Measurements from ENCODE around the gene IMMP1L.

The IMMP1L gene

DNA sequence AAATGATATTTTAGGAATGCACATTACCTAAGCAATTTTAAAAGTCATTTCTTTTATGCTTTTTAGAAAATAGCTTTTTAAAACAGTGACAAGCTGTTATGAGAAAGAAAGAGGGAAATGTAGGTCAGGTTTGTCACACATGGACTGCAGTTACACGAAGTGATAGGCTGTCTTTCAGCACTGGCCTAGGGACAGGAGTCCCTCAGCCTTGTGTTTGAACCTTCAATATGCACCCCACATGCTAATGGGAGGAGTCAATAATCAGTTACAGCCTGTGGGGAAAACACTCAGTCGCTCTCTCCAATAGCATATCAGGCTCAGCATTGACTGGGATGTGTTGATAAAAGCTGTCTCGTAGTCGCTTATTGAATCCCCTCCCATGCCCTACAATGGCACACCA lies 94.0 kb downstream of the IMMP1L start:
- no peak for DNase-seq (ENCODE audit: insufficient read length, low spot score)
- TF ChIP-seq POLR2A (IDR thresholded peaks at IDR 0.05; ENCODE audit: low read depth, low read length) (no peak), SPI1 (IDR thresholded peaks at IDR 0.05; ENCODE audit: low read depth, low read length) (no peak), PAX5 (IDR thresholded peaks at IDR 0.05; ENCODE audit: insufficient read depth, low read length, severe bottlenecking) (no peak), POLR2AphosphoS5 (IDR thresholded peaks at IDR 0.05; ENCODE audit: low read depth, low read length) (no peak), TAF1 (IDR thresholded peaks at IDR 0.05; ENCODE audit: low read depth, low read length) (no peak), POU2F2 (IDR thresholded peaks at IDR 0.05; ENCODE audit: low read depth, low read length) (no peak)
- FAIRE-seq, result no peak

DNA sequence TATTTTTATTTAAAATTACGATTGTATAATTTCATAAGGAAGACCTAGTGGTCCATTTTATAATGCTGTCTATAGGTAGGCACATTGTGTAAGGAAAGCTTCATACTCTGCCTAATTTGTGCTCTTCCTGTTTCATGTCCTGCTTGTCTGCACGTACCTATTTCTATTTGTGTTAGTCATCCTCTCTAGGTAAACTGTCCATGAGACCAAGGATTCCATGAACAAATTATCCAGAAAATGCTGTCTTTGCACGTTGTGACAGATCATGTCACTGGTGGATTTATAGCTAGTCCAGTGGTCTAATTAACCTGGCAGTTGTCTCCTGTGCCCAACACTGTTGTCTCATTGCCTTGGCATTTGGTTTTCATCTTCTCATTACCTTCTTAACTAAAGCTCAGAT lies 95.1 kb downstream of the IMMP1L start:
- DNase-seq (ENCODE audit: insufficient read length, low spot score), result no peak
- TF ChIP-seq TAF1 (IDR thresholded peaks at IDR 0.05; ENCODE audit: low read depth, low read length), result no peak
- no peak for TF ChIP-seq SPI1 (IDR thresholded peaks at IDR 0.05; ENCODE audit: low read depth, low read length)
- no peak for TF ChIP-seq POLR2AphosphoS5 (IDR thresholded peaks at IDR 0.05; ENCODE audit: low read depth, low read length)
- no peak for TF ChIP-seq POU2F2 (IDR thresholded peaks at IDR 0.05; ENCODE audit: low read depth, low read length)
- TF ChIP-seq PAX5 (IDR thresholded peaks at IDR 0.05; ENCODE audit: insufficient read depth, low read length, severe bottlenecking), result no peak
- no peak for TF ChIP-seq POLR2A (IDR thresholded peaks at IDR 0.05; ENCODE audit: low read depth, low read length)
- FAIRE-seq, result no peak

DNA sequence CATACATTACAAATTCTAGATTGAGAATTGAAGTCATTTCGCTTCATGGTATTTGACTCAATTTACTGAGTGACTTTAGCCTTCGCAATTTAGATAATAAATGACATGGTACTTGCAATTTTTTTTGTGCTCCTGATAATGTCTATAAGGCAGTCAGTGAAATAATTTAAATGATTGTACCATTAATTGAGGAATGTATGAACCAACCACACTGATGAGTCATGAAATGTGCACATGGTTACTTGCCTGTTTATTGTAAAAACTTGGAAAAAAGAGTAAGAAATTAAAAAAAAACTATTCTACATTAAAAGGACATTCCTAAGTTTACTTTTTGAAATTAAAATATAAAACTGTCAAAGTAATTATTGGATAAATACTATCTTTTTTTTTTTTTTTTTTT lies 96.5 kb downstream of the IMMP1L start:
- no peak for FAIRE-seq
- TF ChIP-seq PAX5 (IDR thresholded peaks at IDR 0.05; ENCODE audit: insufficient read depth, low read length, severe bottlenecking) (no peak), POU2F2 (IDR thresholded peaks at IDR 0.05; ENCODE audit: low read depth, low read length) (no peak), POLR2AphosphoS5 (IDR thresholded peaks at IDR 0.05; ENCODE audit: low read depth, low read length) (no peak), TAF1 (IDR thresholded peaks at IDR 0.05; ENCODE audit: low read depth, low read length) (no peak), SPI1 (IDR thresholded peaks at IDR 0.05; ENCODE audit: low read depth, low read length) (no peak), POLR2A (IDR thresholded peaks at IDR 0.05; ENCODE audit: low read depth, low read length) (no peak)
- DNase-seq (ENCODE audit: insufficient read length, low spot score), result no peak

DNA sequence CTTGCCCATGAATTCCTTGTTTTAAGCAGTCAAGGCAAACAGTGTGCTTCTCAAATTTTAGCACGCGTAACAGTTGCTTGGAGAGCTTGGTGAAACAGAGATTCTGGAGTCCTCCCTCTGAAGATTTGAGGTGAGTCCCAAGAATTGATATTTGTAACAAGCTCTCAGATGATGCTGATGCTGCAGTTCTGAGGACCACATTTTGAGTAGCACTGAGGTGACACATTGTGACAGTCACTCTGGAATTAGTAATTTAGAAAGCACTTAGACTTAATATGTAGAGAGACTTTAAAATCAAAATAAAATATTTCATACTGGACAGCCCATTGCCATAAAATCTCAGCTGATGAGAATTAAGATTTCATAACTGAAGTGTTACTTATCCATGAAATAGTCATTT lies 101.2 kb downstream of the IMMP1L start:
- DNase-seq (ENCODE audit: insufficient read length, low spot score) (no peak), FAIRE-seq (no peak)
- TF ChIP-seq SPI1 (IDR thresholded peaks at IDR 0.05; ENCODE audit: low read depth, low read length), result no peak
- TF ChIP-seq POLR2AphosphoS5 (IDR thresholded peaks at IDR 0.05; ENCODE audit: low read depth, low read length), result no peak

DNA sequence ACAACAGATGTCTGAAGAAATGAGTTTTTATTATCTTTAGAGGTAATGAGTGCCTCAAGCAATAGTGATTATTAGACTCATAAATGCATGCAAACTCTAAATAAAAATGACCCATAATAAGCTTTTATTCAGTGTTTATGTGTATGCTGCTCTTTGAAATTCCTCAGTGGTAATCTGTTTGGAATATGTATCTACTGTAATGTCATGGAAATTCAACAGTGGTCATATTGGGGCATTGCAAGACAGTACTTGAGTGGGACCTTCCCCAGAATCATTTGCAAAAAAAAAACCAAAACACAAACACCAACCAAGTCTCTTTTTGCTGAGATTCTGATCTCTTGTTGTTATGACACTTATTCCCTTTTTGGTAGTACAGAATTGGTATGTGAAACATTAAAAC lies 104.8 kb downstream of the IMMP1L start:
- DNase-seq (ENCODE audit: insufficient read length, low spot score) (no peak), FAIRE-seq (no peak)
- TF ChIP-seq SPI1 (IDR thresholded peaks at IDR 0.05; ENCODE audit: low read depth, low read length), result no peak
- TF ChIP-seq POLR2A (IDR thresholded peaks at IDR 0.05; ENCODE audit: low read depth, low read length), result no peak
- no peak for TF ChIP-seq PAX5 (IDR thresholded peaks at IDR 0.05; ENCODE audit: insufficient read depth, low read length, severe bottlenecking)
- no peak for TF ChIP-seq POU2F2 (IDR thresholded peaks at IDR 0.05; ENCODE audit: low read depth, low read length)
- no peak for TF ChIP-seq TAF1 (IDR thresholded peaks at IDR 0.05; ENCODE audit: low read depth, low read length)
- no peak for TF ChIP-seq POLR2AphosphoS5 (IDR thresholded peaks at IDR 0.05; ENCODE audit: low read depth, low read length)

DNA sequence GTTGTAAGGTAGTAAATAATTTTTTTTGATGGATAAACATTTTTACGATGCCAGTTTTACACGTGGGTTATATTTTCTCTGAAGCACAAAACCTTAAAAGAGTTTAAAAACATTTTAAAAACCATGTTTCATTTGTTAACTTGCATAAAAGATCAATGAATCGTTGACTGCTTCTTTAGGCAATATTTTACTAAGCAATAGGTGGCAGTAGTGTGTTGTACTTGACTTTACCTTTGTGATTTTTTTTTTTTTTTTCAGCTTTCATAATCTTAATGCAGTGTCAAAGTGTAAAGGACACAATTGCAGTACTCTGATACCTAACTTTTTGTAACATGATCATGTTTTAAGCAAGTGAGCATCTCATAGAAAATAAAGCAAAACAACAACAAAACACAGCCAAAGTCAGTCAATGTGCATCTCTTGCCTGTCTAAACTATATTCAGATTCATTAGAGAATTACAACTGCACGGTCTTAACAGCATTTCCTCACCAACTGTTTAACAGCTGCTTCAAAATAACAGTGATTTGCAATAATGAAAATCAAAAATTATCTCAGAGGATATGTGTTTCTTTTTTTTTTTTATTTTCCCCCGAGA lies 112.1 kb downstream of the IMMP1L start:
- FAIRE-seq (peak; percentile 28), DNase-seq (ENCODE audit: insufficient read length, low spot score) (no peak)
- TF ChIP-seq POLR2A (IDR thresholded peaks at IDR 0.05; ENCODE audit: low read depth, low read length) (no peak), POU2F2 (IDR thresholded peaks at IDR 0.05; ENCODE audit: low read depth, low read length) (no peak), PAX5 (IDR thresholded peaks at IDR 0.05; ENCODE audit: insufficient read depth, low read length, severe bottlenecking) (no peak)

DNA sequence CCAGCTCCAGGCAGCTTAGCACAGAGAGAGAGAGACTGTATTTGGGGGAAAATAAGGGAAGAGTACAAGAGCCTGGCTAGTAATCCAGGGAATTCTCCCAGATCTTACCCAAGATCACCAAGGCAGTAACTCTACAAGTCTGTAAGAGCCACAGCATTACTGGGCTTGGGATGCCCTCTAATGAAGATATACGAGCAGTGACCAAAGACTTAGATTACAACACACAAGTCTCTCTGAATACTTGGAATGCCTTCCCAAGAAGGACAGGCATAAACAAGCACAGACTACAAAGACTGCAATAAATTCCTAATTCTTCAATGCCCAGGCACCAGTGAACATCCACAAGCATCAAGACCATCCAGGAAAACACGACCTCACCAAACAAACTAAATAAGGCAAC lies 122.0 kb downstream of the IMMP1L start:
- FAIRE-seq, result no peak
- TF ChIP-seq TAF1 (IDR thresholded peaks at IDR 0.05; ENCODE audit: low read depth, low read length) (no peak), POLR2A (IDR thresholded peaks at IDR 0.05; ENCODE audit: low read depth, low read length) (no peak), SPI1 (IDR thresholded peaks at IDR 0.05; ENCODE audit: low read depth, low read length) (no peak), POLR2AphosphoS5 (IDR thresholded peaks at IDR 0.05; ENCODE audit: low read depth, low read length) (no peak), PAX5 (IDR thresholded peaks at IDR 0.05; ENCODE audit: insufficient read depth, low read length, severe bottlenecking) (no peak)
- DNase-seq (ENCODE audit: insufficient read length, low spot score), result no peak

DNA sequence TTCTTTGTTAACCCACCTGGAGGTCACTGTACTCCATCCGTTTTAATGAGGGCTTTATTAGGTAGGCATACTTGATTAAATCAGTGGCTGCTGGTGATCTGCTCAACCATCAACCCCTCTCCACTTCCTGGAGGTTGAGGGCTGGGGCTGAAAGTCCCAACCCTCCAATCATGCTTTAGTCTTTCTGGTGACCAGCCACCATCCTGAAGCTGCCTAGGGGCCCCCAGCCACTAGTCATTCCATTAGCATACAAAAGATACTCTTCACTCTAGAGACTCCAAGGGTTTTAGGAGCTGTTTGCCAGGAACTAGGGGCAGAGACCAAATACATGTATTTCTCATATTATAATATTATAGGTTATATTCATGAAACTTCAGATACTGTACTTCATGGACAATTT lies 126.3 kb downstream of the IMMP1L start:
- FAIRE-seq, result no peak
- no peak for DNase-seq (ENCODE audit: insufficient read length, low spot score)
- TF ChIP-seq POLR2AphosphoS5 (IDR thresholded peaks at IDR 0.05; ENCODE audit: low read depth, low read length) (no peak), SPI1 (IDR thresholded peaks at IDR 0.05; ENCODE audit: low read depth, low read length) (no peak), POU2F2 (IDR thresholded peaks at IDR 0.05; ENCODE audit: low read depth, low read length) (no peak), PAX5 (IDR thresholded peaks at IDR 0.05; ENCODE audit: insufficient read depth, low read length, severe bottlenecking) (no peak), POLR2A (IDR thresholded peaks at IDR 0.05; ENCODE audit: low read depth, low read length) (no peak), TAF1 (IDR thresholded peaks at IDR 0.05; ENCODE audit: low read depth, low read length) (no peak)

All from GM12891 (cell line).